Tibial nerve (tissue), 4 donors: ENCODE measurements around the gene MAP2K6.

ENCODE experiments used
- CTCF ChIP-seq, 5 experiments: fragments of 200-600 bp in 3 of 5; fragments of 450-650 bp in 2 of 5; sonication (generic) in 3 of 5; IDR thresholded peaks; one replicate each; pipeline ENCODE4 v1.5.1; 2016 to 2019; ENCODE audit warnings: antibody characterized with exemption in 5 of 5, mild to moderate bottlenecking in 3 of 5, moderate library complexity in 2 of 5
- EP300 ChIP-seq, 2 donors: sonication (generic); formaldehyde crosslinking; IDR thresholded peaks; one replicate each; pipeline ENCODE4 v1.6.1; 2017; ENCODE audit warnings: antibody characterized with exemption in 2 of 2, mild to moderate bottlenecking in 1 of 2
- POLR2A ChIP-seq, 2 donors: fragments of 450-650 bp; IDR thresholded peaks; one replicate each; pipeline ENCODE4 v1.6.1; 2017; ENCODE audit warnings: antibody characterized with exemption in 2 of 2, mild to moderate bottlenecking in 2 of 2, moderate library complexity in 2 of 2

- no peak for TF ChIP-seq CTCF (IDR thresholded peaks at IDR 0.05)
- TF ChIP-seq POLR2A (IDR thresholded peaks at IDR 0.05): no peak
- no peak for TF ChIP-seq EP300 (IDR thresholded peaks at IDR 0.05)
These were observed 48.4 kb downstream of the MAP2K6 start for GRCh38 chr17:69462882-69463281.
